ENCODE results near the gene SMKR1.

SMKR1 gene

GRCh38 chr7:129493555-129493954, 8.8 kb upstream of the SMKR1 start:
- H3K4me3 ChIP-seq (ENCODE audit: low read depth, low read length) = no peak overlapping the region
- WGBS (ENCODE audit: extremely low coverage, insufficient coverage, insufficient read length) = no CpG with 5 or more reads among the region's 1 CpG
- no peak overlapping the region for H3K4ac ChIP-seq (ENCODE audit: low read depth, low read length)
- no peak overlapping the region for H4K8ac ChIP-seq (ENCODE audit: low read depth, low read length)
- H4K91ac ChIP-seq (ENCODE audit: low read depth, low read length) = no peak overlapping the region
- peaks cover 10 to 12% of the 10 kb centered on the region in 2 experiments for H3K4me1 ChIP-seq (ENCODE audit: control insufficient read depth in 1 of 2, insufficient read depth in 2 of 2, low read length in 2 of 2)
- no peak overlapping the region for H2AK5ac ChIP-seq (ENCODE audit: low read length)
- no peaks in the 10 kb centered on the region for H3K36me3 ChIP-seq (ENCODE audit: control insufficient read depth in 1 of 2, insufficient read depth in 2 of 2, low read length in 2 of 2)
- H3K14ac ChIP-seq (ENCODE audit: low read length) = no peak overlapping the region
- H3K4me2 ChIP-seq (ENCODE audit: low read length) = no peak overlapping the region
- H4K12ac ChIP-seq (ENCODE audit: low read depth, low read length) = no peak overlapping the region
- no peaks in the 10 kb centered on the region for H3K79me2 ChIP-seq (ENCODE audit: control insufficient read depth, insufficient read depth, low read length, poor library complexity)
- H2BK120ac ChIP-seq (ENCODE audit: insufficient read depth, low read length, poor library complexity) = no peak overlapping the region
- no peak overlapping the region for H3K27ac ChIP-seq (ENCODE audit: low read depth, low read length)
- H3K23ac ChIP-seq (ENCODE audit: low read length) = no peak overlapping the region
- no peak overlapping the region for H2BK5ac ChIP-seq (ENCODE audit: low read depth, low read length, poor library complexity)
- H3K9me3 ChIP-seq (ENCODE audit: insufficient read depth, low read depth, low read length) = no peaks in the 10 kb centered on the region
- no peak overlapping the region for H3K18ac ChIP-seq (ENCODE audit: low read length)
- no peak overlapping the region for H2AFZ ChIP-seq (ENCODE audit: insufficient read depth, low read length, poor library complexity)
- peak in 1 of 2 donors; percentile 31 for DNase-seq
- H3K27me3 ChIP-seq (ENCODE audit: insufficient read depth, low read length) = no peaks in the 10 kb centered on the region
- no peak overlapping the region for H2BK12ac ChIP-seq (ENCODE audit: low read length)
- H3K79me1 ChIP-seq (ENCODE audit: low read length) = peaks cover 6% of the 10 kb centered on the region
- H3K9ac ChIP-seq (ENCODE audit: low read length) = no peak overlapping the region

- no peak overlapping the region for H3K14ac ChIP-seq (ENCODE audit: low read length)
- no peaks in the 10 kb centered on the region for H3K9me3 ChIP-seq (ENCODE audit: insufficient read depth, low read depth, low read length)
- no peak overlapping the region for H3K18ac ChIP-seq (ENCODE audit: low read length)
- H2BK5ac ChIP-seq (ENCODE audit: low read depth, low read length, poor library complexity) = no peak overlapping the region
- no peak overlapping the region for H3K4me2 ChIP-seq (ENCODE audit: low read length)
- no peak overlapping the region for H4K8ac ChIP-seq (ENCODE audit: low read depth, low read length)
- DNase-seq = peak; percentile 52 to 79
- no peaks in the 10 kb centered on the region for H3K27me3 ChIP-seq (ENCODE audit: insufficient read depth, low read length)
- peaks cover 10 to 12% of the 10 kb centered on the region in 2 experiments for H3K4me1 ChIP-seq (ENCODE audit: control insufficient read depth in 1 of 2, insufficient read depth in 2 of 2, low read length in 2 of 2)
- H3K27ac ChIP-seq (ENCODE audit: low read depth, low read length) = no peak overlapping the region
- H2AK5ac ChIP-seq (ENCODE audit: low read length) = no peak overlapping the region
- no peak overlapping the region for H3K23ac ChIP-seq (ENCODE audit: low read length)
- H3K9ac ChIP-seq (ENCODE audit: low read length) = no peak overlapping the region
- H3K4ac ChIP-seq (ENCODE audit: low read depth, low read length) = no peak overlapping the region
- no peak overlapping the region for H2AFZ ChIP-seq (ENCODE audit: insufficient read depth, low read length, poor library complexity)
- no peak overlapping the region for H3K4me3 ChIP-seq (ENCODE audit: low read depth, low read length)
- no peaks in the 10 kb centered on the region for H3K79me2 ChIP-seq (ENCODE audit: control insufficient read depth, insufficient read depth, low read length, poor library complexity)
- no peak overlapping the region for H2BK12ac ChIP-seq (ENCODE audit: low read length)
- peaks cover 6% of the 10 kb centered on the region for H3K79me1 ChIP-seq (ENCODE audit: low read length)
- no peak overlapping the region for H4K12ac ChIP-seq (ENCODE audit: low read depth, low read length)
- no peak overlapping the region for H2BK120ac ChIP-seq (ENCODE audit: insufficient read depth, low read length, poor library complexity)
- H3K36me3 ChIP-seq (ENCODE audit: control insufficient read depth in 1 of 2, insufficient read depth in 2 of 2, low read length in 2 of 2) = no peaks in the 10 kb centered on the region
- no CpG with 5 or more reads among the region's 5 CpGs for WGBS (ENCODE audit: extremely low coverage, insufficient coverage, insufficient read length)
- no peak overlapping the region for H4K91ac ChIP-seq (ENCODE audit: low read depth, low read length)
Observed at GRCh38 chr7:129494041-129494440, 8.3 kb upstream of the SMKR1 start.

DNA sequence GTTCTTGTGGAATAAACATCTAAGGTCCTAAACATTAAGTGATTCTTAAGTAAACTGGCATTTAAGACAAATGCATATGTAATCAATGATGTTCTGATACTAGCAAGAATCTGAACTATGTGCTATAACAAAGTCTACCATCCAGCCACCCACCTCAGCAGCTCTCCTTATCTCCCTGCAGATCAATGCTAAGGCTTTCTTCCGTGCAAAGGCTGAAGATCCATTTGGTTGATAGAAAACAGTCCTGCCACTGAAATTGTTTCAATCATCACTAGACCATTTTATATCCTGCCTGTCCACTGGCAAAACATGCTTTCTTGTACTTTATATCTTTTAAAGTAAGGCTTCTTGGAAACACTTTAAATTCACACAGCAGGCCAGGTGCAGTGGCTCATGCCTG, 6.3 kb upstream of the SMKR1 start:
- no peak overlapping the region for H2BK12ac ChIP-seq (ENCODE audit: low read length)
- no peak overlapping the region for H3K23ac ChIP-seq (ENCODE audit: low read length)
- no peak overlapping the region for H3K4me2 ChIP-seq (ENCODE audit: low read length)
- no peak overlapping the region for H3K4ac ChIP-seq (ENCODE audit: low read depth, low read length)
- no peak overlapping the region for H4K8ac ChIP-seq (ENCODE audit: low read depth, low read length)
- H2AK5ac ChIP-seq (ENCODE audit: low read length) = no peak overlapping the region
- H3K9me3 ChIP-seq (ENCODE audit: insufficient read depth, low read depth, low read length) = no peaks in the 10 kb centered on the region
- peaks cover 10 to 12% of the 10 kb centered on the region in 2 experiments for H3K4me1 ChIP-seq (ENCODE audit: control insufficient read depth in 1 of 2, insufficient read depth in 2 of 2, low read length in 2 of 2)
- WGBS (ENCODE audit: extremely low coverage, insufficient coverage, insufficient read length) = no CpG with 5 or more reads among the region's 1 CpG
- no peak overlapping the region for H2AFZ ChIP-seq (ENCODE audit: insufficient read depth, low read length, poor library complexity)
- H3K9ac ChIP-seq (ENCODE audit: low read length) = no peak overlapping the region
- no peaks in the 10 kb centered on the region for H3K36me3 ChIP-seq (ENCODE audit: control insufficient read depth in 1 of 2, insufficient read depth in 2 of 2, low read length in 2 of 2)
- H3K27ac ChIP-seq (ENCODE audit: low read depth, low read length) = peak overlapping the region; percentile 65
- no peak overlapping the region for H3K4me3 ChIP-seq (ENCODE audit: low read depth, low read length)
- H4K91ac ChIP-seq (ENCODE audit: low read depth, low read length) = no peak overlapping the region
- peaks cover 6% of the 10 kb centered on the region for H3K79me1 ChIP-seq (ENCODE audit: low read length)
- H2BK120ac ChIP-seq (ENCODE audit: insufficient read depth, low read length, poor library complexity) = no peak overlapping the region
- H3K18ac ChIP-seq (ENCODE audit: low read length) = no peak overlapping the region
- H3K79me2 ChIP-seq (ENCODE audit: control insufficient read depth, insufficient read depth, low read length, poor library complexity) = no peaks in the 10 kb centered on the region
- H4K12ac ChIP-seq (ENCODE audit: low read depth, low read length) = no peak overlapping the region
- no peak overlapping the region for H3K14ac ChIP-seq (ENCODE audit: low read length)
- H3K27me3 ChIP-seq (ENCODE audit: insufficient read depth, low read length) = no peaks in the 10 kb centered on the region
- no peak overlapping the region for H2BK5ac ChIP-seq (ENCODE audit: low read depth, low read length, poor library complexity)
- peak in 1 of 2 donors; percentile 24 for DNase-seq

- Histone ChIP-seq H3K4ac (ENCODE audit: low read depth, low read length) (no peak overlapping the region), H2BK5ac (ENCODE audit: low read depth, low read length, poor library complexity) (no peak overlapping the region), H3K27ac (ENCODE audit: low read depth, low read length) (no peak overlapping the region), H2BK12ac (ENCODE audit: low read length) (peak overlapping the region; percentile 79), H3K14ac (ENCODE audit: low read length) (no peak overlapping the region), H3K18ac (ENCODE audit: low read length) (no peak overlapping the region), H3K36me3 (ENCODE audit: control insufficient read depth in 1 of 2, insufficient read depth in 2 of 2, low read length in 2 of 2) (no peaks in the 10 kb centered on the region), H3K4me2 (ENCODE audit: low read length) (no peak overlapping the region), H4K8ac (ENCODE audit: low read depth, low read length) (no peak overlapping the region), H4K91ac (ENCODE audit: low read depth, low read length) (peak overlapping the region; percentile 22), H2AFZ (ENCODE audit: insufficient read depth, low read length, poor library complexity) (no peak overlapping the region), H3K9me3 (ENCODE audit: insufficient read depth, low read depth, low read length) (no peaks in the 10 kb centered on the region), H4K12ac (ENCODE audit: low read depth, low read length) (no peak overlapping the region), H3K79me2 (ENCODE audit: control insufficient read depth, insufficient read depth, low read length, poor library complexity) (no peaks in the 10 kb centered on the region), H2AK5ac (ENCODE audit: low read length) (no peak overlapping the region), H3K79me1 (ENCODE audit: low read length) (peaks cover 6% of the 10 kb centered on the region), H2BK120ac (ENCODE audit: insufficient read depth, low read length, poor library complexity) (peak overlapping the region; percentile 48), H3K9ac (ENCODE audit: low read length) (no peak overlapping the region), H3K23ac (ENCODE audit: low read length) (no peak overlapping the region), H3K4me3 (ENCODE audit: low read depth, low read length) (no peak overlapping the region), H3K27me3 (ENCODE audit: insufficient read depth, low read length) (no peaks in the 10 kb centered on the region), H3K4me1 (ENCODE audit: control insufficient read depth in 1 of 2, insufficient read depth in 2 of 2, low read length in 2 of 2) (peaks cover 10 to 12% of the 10 kb centered on the region in 2 experiments)
- DNase-seq = no peak
- no CpG with 5 or more reads among the region's 7 CpGs for WGBS (ENCODE audit: extremely low coverage, insufficient coverage, insufficient read length)
Observed at GRCh38 chr7:129496653-129497052, 5.7 kb upstream of the SMKR1 start.
